GM21825 (cell line): Measurements from ENCODE around the gene MAPK9.

Experiments used
- ATAC-seq: cut with Tn5 transposase; IDR thresholded peaks from one replicate; pipeline ENCODE4 v1.9.1; 2021; ENCODE audit warnings: mild to moderate bottlenecking, moderate library complexity; ENCODE audit not compliant: unreplicated experiment

MAPK9 gene

DNA sequence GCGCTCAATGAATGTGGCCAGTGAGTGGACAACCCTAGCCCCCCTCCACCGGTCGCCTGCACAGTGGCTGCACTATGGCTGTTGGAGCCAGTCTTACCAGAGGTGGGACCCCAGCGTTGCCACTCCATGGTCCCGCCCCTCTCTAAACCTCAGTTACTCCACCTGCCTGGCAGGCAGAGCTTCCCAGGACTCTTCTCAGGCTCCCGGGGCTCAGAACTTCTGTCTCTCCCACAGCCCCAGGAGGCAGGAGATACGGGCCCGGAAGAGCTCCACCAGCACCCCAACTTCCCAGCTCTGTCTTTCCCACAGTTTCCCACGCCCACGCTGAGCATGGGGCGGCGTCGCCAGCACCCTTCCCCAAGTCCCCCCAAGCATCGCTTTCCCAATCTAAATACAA is 83.8 kb downstream of the MAPK9 start:
- ATAC-seq = no peak

DNA sequence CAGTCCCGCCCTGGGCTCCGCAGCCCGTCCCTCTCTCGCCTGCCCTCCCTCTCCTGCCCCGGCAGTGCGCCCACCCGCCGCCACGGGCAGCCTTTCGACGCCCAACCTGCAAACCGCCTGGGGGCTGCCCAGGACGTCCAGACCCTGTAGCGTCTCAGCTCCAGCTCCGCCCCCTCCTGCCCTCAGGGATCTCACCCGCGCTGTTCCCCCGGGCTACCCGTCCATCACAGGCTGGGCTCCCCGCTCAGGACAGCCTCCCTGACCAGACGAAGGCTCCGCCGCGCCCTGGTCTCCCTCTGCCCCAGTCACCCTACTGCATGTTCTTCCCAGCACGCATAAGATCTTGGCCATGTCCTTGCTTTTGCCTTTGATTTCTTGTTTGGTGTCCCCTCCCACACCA is 84.3 kb downstream of the MAPK9 start:
- no peak for ATAC-seq

DNA sequence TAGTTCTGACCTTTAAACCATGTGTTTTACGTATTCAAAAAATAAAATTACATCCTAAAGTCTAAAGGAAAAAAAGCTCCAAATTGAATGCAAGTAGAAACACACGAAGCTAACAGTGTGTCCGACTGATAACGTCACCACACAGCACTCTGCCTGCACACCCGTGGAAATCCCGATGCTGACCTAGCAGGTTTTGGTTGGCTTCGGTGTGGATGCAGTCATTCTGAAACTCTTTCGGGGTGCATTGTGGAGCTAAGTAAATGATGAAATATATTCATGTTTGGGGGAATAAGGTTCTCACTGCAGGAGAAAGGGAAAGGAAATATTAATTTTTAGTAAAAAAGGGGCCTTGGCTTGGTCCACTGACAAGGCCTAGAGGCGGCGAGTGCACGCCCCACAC is 84.9 kb downstream of the MAPK9 start:
- ATAC-seq = no peak

DNA sequence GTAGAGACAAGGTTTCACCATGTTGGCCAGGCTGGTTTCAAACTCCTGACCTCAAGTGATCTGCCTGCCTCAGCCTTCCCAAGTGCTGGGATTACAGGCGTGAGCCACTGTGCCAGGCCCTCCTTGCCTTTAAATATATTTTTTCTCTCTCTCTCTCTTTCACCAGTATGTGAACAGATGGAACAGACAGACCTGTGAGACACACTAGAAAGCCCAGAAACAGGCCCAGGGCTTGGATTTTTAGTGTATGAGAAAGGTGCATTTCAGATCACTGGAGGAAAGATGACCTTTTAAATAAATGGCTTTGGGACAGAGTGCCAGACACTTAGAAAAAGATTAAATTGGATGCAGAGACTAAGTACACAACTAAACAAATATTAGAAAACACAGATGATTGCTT is 86.0 kb downstream of the MAPK9 start:
- no peak for ATAC-seq

DNA sequence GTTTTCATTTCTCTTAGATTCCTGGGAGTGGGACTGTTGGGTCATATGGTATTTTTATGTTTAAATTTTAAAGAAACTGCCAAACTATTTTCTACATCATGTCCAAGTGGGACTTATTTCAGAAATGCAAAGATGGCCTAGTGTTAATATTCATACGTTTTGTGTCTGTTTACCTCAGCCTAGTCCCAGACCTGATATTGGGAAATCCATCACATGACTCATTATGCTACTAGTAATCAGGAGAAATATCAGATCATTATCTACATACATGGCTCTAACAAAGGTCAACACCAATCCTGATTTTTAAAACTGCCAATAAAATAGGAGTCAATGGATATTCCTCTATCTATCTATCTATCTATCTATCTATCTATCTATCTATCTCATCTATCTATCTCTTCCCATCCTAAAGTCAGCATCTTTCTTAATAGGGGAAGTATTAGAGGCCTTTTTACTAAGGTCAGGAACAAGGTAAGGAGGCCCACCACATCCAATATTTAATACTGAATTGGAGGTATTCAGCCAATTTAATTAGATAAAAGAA is 87.5 kb downstream of the MAPK9 start:
- ATAC-seq = no peak

DNA sequence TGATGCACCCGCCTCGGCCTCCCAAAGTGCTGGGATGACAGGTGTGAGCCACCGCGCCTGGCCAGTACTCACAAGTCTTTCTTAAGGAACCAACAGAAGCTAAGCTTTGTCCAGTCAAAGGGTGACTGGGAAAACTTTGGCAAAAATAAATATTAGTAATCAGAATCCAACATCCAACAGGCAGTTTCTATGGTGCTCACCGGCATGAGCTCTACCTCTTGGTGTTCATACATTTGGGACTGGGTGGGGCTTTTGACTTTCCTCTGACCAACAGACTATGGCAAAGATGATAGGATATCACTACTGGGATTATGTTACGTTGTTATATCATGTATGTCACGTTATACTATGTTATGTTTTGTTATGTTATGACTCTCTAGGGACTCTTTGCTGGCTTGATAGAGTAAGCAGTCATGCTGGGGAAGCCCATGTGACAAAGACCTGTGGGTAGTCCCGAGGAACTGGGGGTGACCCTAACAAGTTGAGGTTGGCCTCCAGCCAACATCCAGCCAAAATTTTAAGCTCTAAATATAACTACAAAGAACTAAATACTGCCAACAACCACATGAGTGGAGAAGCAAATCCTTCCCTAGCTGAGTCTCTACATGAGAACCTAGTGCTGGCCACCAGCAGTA is 88.8 kb downstream of the MAPK9 start:
- ATAC-seq = no peak

DNA sequence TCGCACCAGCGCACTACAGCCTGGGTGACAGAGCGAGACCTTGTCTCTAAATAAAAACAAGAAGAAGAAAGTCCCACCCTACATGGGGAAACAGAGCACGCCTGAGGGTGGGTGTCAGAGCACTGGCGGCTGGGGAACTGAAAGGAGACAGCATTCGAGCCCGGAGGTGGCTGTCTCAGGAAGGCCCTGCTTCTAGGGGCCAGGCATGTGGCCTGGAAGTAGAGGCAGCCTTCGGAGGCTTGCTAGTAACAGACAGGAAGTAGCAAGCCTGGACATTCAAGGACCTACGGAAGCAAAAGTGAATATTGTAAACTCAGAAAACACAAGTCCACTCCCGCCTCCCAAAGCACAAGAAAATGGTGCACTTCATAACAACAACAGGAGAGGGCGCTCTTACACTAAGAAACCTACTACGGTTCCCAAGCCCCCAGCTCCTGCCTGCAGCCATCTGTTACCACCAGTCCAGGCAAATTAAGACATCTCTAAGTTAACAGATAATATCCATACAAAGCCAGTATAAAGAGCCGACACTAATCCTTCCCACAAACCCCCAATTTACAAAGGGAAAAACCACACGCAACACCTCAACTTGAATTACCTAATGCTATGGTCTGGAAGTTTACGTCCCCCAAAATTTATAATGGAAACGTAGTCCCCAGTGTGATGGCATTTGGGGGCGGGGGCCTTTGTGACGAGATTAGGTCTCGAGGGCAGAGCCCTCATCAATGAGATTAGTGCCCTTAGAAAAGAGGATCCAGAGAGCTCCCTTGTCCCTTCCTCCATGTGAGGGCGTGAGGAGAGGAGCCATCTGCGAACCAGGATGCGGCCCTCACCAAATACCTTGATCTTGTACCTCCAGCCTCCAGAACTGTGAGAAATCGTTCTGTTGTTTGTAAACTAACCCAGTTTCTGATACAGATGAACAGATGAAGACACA is 90.6 kb downstream of the MAPK9 start:
- ATAC-seq = no peak

DNA sequence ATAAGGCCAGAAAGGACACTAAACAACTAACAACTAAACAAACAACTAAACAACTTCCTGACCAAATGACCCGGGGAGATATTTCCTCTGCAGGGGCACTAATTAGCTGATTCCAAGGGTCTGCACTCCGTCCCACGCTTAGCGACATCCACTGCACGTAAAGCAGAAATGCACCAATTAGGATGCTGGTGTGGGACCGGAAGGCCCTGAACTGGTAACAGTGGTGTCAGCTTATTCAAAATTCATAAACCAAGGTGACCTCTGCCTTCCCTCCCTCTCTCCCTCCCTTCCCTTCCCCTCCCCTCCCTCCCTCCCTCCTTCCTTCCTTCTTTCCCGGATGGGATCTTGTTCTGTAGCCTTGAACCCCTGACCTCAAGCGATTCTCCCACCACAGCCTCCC is 92.5 kb downstream of the MAPK9 start:
- no peak for ATAC-seq

DNA sequence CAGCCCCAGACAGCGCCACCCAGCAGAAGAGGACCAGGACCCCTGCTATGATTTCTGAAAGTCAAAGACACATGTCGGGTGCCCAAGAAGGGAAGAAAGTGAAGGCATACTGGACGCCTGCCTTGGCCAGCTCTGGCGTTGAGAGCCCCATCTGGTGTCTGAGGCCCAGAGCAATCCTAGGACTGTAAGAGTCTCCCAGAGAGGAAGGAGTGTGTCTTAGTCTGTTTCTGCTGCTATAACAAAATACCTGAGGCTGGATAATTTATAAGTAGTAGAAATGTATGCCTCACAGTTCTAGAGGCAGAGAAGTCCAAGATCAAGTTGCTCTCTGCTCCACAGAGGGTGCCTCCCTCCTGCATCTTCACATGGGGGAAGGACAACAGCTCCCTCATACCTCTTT is 93.7 kb downstream of the MAPK9 start:
- ATAC-seq = no peak

DNA sequence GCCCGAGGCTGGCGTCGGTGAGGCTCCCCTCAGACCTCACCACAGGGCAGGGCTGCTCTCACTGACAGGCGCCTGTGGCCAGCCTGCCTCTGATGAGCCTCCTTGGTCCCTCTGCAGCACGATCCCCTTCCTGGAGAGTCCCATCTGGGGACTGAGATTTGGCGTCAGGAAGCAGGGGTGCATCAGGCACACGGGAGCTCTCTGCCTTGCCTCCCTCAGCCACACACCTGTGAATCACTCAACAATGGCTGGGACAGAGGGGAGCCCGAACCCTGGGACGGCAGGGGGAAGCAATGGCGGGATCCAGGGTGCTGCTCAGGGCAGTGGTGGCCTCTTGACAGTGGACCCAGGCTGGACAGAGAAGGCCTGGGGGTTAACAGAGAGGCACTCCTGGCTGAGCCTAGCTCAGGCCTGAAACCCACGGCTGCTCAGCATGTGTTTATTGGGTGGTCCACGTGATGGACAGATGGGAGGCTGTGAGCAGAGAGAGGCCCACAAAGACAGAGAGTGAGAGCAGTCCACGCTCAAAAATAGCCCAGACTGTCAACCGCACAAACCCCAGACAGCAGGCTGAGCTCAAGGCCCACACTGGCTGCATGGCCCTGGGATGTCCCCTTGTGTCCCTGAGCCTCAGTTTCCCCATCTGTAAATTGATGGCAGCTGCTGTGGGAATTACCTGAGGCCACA is 94.7 kb downstream of the MAPK9 start:
- no peak for ATAC-seq

DNA sequence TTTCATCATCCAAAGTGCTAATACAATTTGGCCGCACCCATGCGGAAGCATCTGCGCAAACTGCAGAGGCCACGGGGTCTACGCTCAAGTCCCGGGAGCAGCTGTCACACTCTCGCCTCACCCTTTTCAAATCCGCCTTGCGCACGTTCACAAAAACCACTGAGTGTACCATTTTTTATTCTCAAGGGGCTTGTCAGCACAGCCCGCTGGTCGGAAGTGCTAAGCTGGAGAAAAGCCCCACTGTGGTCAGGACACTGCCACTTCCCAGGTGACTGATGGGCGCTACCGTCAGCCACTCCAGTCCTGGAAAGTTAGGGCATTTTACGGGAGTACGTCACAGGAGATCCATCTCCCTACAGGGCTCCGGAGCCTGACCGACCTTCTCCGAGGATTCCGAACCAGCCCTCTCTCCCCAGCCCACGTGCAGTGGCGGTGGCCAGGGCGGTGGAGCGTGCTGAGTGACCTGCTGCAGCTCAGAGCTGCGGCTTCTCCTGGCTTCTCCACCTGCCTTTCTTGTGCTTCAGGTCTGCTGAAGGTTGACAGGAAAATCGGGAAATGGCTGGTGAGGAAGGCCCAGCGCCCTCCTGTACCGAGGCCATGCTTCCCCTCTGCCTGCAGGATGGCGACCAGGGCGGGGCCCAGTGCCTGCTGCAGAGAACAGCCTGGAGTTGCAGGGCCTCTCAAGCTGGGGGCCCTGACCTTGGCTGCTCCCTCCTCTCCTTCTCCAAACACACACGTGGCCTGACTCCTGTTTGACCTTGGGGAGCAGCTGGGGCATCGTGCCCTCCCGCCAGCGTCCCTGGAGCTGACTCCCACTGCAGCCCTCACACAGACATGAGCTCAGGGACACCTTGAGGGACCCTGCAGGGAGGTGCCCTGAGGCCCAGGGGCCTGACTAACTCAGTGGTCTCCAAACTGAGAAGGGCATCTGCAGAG is 97.2 kb downstream of the MAPK9 start:
- ATAC-seq = no peak

DNA sequence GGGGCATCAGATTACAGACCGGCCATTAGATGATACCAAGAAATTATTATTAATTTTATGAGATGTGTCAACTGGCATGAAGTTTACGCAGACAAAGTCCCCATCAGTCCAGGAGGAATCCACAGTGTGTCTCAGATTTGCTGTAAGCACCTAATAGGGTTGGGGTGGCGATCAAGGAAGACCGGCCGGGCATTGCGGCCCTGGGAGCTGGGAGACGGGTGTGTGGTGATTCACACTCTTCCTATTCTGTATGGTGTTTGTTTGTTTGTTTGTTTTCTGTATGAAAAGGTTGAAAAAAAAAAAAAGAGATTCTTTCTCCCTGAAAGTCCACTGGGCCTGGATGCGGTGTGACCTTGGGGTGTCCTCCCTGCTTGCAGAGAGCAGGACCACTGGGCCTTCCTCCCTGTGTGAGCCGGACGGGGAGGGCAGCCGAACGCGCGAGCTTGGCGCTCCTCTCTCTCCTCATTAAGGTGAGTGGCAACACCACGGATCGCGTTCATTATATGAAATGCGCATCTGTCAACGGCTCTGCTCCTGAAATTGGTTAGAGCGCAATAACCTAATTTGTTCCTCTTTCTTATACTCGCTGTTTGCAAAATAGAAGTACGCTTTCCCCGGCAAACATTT is 98.0 kb downstream of the MAPK9 start:
- ATAC-seq = no peak

DNA sequence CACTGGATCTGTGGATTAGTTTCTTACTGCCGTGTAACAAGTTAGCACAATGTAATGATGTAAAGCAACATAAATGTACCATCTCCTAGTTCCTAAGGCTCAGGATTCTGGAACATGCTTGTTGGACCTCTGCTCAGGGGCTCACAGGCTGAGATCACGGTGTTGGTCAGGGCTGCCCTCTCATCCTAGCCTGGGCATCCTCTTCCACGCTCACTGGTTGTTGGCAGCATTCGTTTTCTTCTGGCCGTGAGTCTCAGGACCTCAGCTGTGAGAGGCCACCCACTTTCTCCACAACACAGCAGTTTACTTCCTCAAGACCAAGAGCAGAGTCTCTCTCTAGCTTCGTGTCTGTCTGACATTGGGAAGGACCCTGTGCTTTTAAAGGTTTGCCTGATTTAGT is 100.2 kb downstream of the MAPK9 start:
- no peak for ATAC-seq

DNA sequence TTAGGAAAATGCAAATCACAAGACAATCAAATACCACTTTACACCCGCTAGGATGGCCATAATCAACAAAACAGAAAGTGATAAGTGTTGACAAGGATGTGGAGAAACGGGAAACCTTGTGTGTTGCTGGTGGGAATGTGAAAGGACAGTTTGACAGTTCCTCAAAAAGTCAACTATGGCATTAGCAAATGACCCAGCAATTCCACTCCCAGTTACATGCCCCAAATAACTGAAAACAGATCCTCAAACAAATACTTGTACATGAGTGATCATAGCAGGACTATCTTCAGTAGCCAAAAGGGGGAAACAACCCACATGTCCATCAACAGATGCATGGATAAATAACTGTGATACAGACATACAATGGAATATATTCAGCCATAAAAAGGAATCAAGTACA is 104.1 kb downstream of the MAPK9 start:
- ATAC-seq = no peak
